Measurements from ENCODE around the gene SMAD5.

DNA sequence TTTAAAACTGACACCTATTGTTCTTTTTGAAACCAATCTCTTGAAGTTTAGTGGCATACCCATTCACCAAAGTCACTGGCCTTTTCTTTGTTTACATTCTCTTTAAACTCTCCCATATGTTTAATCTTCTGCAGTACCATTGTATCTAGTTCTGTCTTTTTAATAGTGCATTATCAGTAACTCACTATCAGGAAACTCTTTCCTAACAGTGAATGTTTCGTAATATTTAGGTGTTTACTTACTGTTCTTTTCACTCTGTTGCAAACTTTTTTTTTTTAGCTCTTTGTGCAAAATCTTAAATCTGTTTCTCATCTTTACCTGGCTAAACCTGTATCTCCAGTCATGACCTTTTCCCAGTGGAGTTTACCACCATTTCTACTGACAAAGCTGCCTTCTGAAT lies 17.2 kb downstream of the SMAD5 start:
- TF ChIP-seq, protein P1, sequence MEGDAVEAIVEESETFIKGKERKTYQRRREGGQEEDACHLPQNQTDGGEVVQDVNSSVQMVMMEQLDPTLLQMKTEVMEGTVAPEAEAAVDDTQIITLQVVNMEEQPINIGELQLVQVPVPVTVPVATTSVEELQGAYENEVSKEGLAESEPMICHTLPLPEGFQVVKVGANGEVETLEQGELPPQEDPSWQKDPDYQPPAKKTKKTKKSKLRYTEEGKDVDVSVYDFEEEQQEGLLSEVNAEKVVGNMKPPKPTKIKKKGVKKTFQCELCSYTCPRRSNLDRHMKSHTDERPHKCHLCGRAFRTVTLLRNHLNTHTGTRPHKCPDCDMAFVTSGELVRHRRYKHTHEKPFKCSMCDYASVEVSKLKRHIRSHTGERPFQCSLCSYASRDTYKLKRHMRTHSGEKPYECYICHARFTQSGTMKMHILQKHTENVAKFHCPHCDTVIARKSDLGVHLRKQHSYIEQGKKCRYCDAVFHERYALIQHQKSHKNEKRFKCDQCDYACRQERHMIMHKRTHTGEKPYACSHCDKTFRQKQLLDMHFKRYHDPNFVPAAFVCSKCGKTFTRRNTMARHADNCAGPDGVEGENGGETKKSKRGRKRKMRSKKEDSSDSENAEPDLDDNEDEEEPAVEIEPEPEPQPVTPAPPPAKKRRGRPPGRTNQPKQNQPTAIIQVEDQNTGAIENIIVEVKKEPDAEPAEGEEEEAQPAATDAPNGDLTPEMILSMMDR (IDR thresholded peaks at IDR 0.05; ENCODE audit: low read length) = no peak
- no peak for TF ChIP-seq EZH2 (IDR thresholded peaks at IDR 0.05; ENCODE audit: borderline replicate concordance, low read length)
